K562 (cell line): ENCODE measurements around the gene TMC5. TPM values are rescaled to one million over a fixed set of nuclear protein-coding genes. Genes with fewer than 3 reads are reported as not detected.

Experiments used
- ATAC-seq: fragments of 200-7000 bp; cut with Tn5 transposase; 3 replicates; pipeline ENCODE4 v1.9.1; 2020; ENCODE audit warnings: moderate library complexity
- BruUV-seq: library from RNA; stranded (reverse); fragments of 400-500 nt; replicated peaks from 2 replicates; lab custom pipeline; 2021; lab: Mats Ljungman, UMichigan
- CTCF ChIA-PET: fragments of 300-600 bp; formaldehyde crosslinking; extraction: SDS; loops from one replicate; lab custom pipeline; 2021; ENCODE audit warnings: low intra/inter-chr PET ratio; lab: Yijun Ruan, JAX
- POLR2A ChIA-PET: fragments of 300-600, 350-650 bp; sonication (Branson Sonifier 250); formaldehyde crosslinking; extraction: SDS; loops from one replicate; lab custom pipeline; 2021; ENCODE audit warnings: antibody characterized with exemption, inconsistent platforms; lab: Yijun Ruan, JAX
- DNase-seq, 4 experiments: peaks; one replicate each; pipeline versions ENCODE4 v3.0.0 to v3.0.0-alpha.2; 2011 to 2018; ENCODE audit warnings: low spot score in 3 of 4, mixed read lengths in 3 of 4; ENCODE audit errors: extremely low read depth in 1 of 4
- FAIRE-seq: peaks from 2 replicates; lab custom pipeline; 2011; peaks lifted over from hg19 to GRCh38; lab: Jason Lieb, UNC
- H2AFZ ChIP-seq: 2 replicates; pipeline ENCODE4 v1.6.0; 2011; ENCODE audit warnings: low read depth, low read length, control low read depth, inconsistent platforms
- H3K27ac ChIP-seq: fragments of 200-600 bp; 3 replicates; pipeline ENCODE4 v1.8.0; 2011; ENCODE audit warnings: low read depth, mild to moderate bottlenecking, control low read depth, inconsistent platforms, low read length, moderate library complexity, mixed read lengths; ENCODE audit errors: extremely low read depth
- H3K27me3 ChIP-seq, 2 experiments: fragments of 300-600 bp in 1 of 2; 2 replicates in 1 of 2; 3 replicates in 1 of 2; pipeline versions ENCODE4 v1.6.0 to v1.8.0; 2011; ENCODE audit warnings: inconsistent platforms in 2 of 2, low read length in 2 of 2, mild to moderate bottlenecking in 1 of 2, mixed read lengths in 1 of 2, moderate library complexity in 1 of 2; ENCODE audit not compliant: control insufficient read depth in 2 of 2, insufficient read depth in 2 of 2
- H3K36me3 ChIP-seq: fragments of 300-600 bp; 3 replicates; pipeline ENCODE4 v1.8.0; 2011; ENCODE audit warnings: mild to moderate bottlenecking, low read length, inconsistent platforms; ENCODE audit not compliant: control insufficient read depth, insufficient read depth
- H3K4me1 ChIP-seq, 2 experiments: fragments of 200-600 bp in 1 of 2; replicated peaks in 1 of 2; 2 replicates in 1 of 2; 3 replicates in 1 of 2; pipeline versions ENCODE4 v1.5.1 to v1.8.0; 2011; ENCODE audit warnings: inconsistent platforms in 2 of 2, low read length in 2 of 2, mild to moderate bottlenecking in 1 of 2, mixed read lengths in 1 of 2, moderate library complexity in 1 of 2; ENCODE audit not compliant: control insufficient read depth in 2 of 2, insufficient read depth in 2 of 2
- H3K4me2 ChIP-seq: 2 replicates; pipeline ENCODE4 v1.6.1; 2011; ENCODE audit warnings: low read length, control low read depth, inconsistent platforms, mixed read lengths; ENCODE audit not compliant: insufficient read depth
- H3K4me3 ChIP-seq: fragments of 200-600 bp; sonication (generic), shearing (Covaris generic); 2 replicates; pipeline ENCODE4 v1.5.1; 2016; ENCODE audit warnings: control low read depth, inconsistent platforms
- H3K79me2 ChIP-seq: fragments of 200-600 bp; 3 replicates; pipeline ENCODE4 v1.8.0; 2011; ENCODE audit warnings: low read length, inconsistent platforms; ENCODE audit not compliant: control insufficient read depth, insufficient read depth
- H3K9ac ChIP-seq, 2 experiments: 2 replicates each; pipeline versions ENCODE4 v1.6.0 to v1.6.1; 2011; ENCODE audit warnings: low read depth in 2 of 2, low read length in 2 of 2, control low read depth in 1 of 2, inconsistent platforms in 1 of 2, mild to moderate bottlenecking in 1 of 2, mixed read lengths in 1 of 2; ENCODE audit not compliant: insufficient read depth in 1 of 2
- H3K9me1 ChIP-seq: one replicate; pipeline ENCODE4 v1.6.0; 2011; ENCODE audit warnings: inconsistent platforms, mild to moderate bottlenecking, low read length, moderate library complexity; ENCODE audit not compliant: control insufficient read depth, insufficient read depth
- H3K9me3 ChIP-seq: replicated peaks from 2 replicates; pipeline ENCODE4 v1.5.1; 2011; ENCODE audit warnings: low read depth, low read length, inconsistent platforms; ENCODE audit not compliant: control insufficient read depth, insufficient read depth
- H4K20me1 ChIP-seq: replicated peaks from 2 replicates; pipeline ENCODE4 v1.6.1; 2011; ENCODE audit warnings: low read length, inconsistent platforms, mixed read lengths; ENCODE audit not compliant: control insufficient read depth, insufficient read depth
- ATF3 ChIP-seq, 2 experiments: fragments of 450-650 bp in 1 of 2; sonication (generic) in 1 of 2; formaldehyde crosslinking in 1 of 2; IDR thresholded peaks in 1 of 2; conservative IDR thresholded peaks in 1 of 2; 2 replicates each; pipeline versions ENCODE4 v1.6.1 to v1.8.1; 2016 to 2023; ENCODE audit warnings: mild to moderate bottlenecking in 2 of 2, moderate library complexity in 2 of 2, inconsistent platforms in 1 of 2, missing genetic modification reagents in 1 of 2
- C11orf30 ChIP-seq: fragments of 450-650 bp; IDR thresholded peaks from 2 replicates; pipeline ENCODE4 v1.6.1; 2016; ENCODE audit warnings: low read depth, mild to moderate bottlenecking
- CAMTA2 ChIP-seq: fragments of 250-450 bp; sonication (Bioruptor Pico); conservative IDR thresholded peaks from 2 replicates; pipeline ENCODE4 v1.5.1; 2022
- CEBPG ChIP-seq, 3 experiments: fragments of 200-800 bp in 1 of 3; sonication (Bioruptor generic) in 1 of 3; sonication (generic) in 1 of 3; formaldehyde crosslinking in 1 of 3; IDR thresholded peaks in 2 of 3; conservative IDR thresholded peaks in 1 of 3; 2 replicates each; pipeline versions ENCODE4 v1.6.1 to v1.8.0; 2016 to 2022; ENCODE audit warnings: missing compliant biosample characterization in 2 of 3, missing genetic modification characterization in 2 of 3, mild to moderate bottlenecking in 1 of 3, missing genetic modification reagents in 1 of 3
- MAFF ChIP-seq: IDR thresholded peaks from 2 replicates; pipeline ENCODE4 v1.6.1; 2012; ENCODE audit warnings: low read length, improper control_type of control experiment
- MEF2D ChIP-seq: conservative IDR thresholded peaks from 2 replicates; pipeline ENCODE4 v1.6.1; 2016; ENCODE audit warnings: low read depth, missing genetic modification characterization, missing compliant biosample characterization
- NFIC ChIP-seq: fragments of 450-650 bp; IDR thresholded peaks from 2 replicates; pipeline ENCODE4 v1.6.1; 2017; ENCODE audit warnings: mild to moderate bottlenecking, inconsistent platforms
- ZNF354B ChIP-seq: fragments of 250-450 bp; sonication (Bioruptor Pico); IDR thresholded peaks from 2 replicates; pipeline ENCODE4 v1.4.0; 2020
- ZNF583 ChIP-seq: fragments of 250-450 bp; sonication (Bioruptor Pico); IDR thresholded peaks from 2 replicates; pipeline ENCODE4 v1.4.0; 2020
- ZNF766 ChIP-seq: fragments of 200-800 bp; sonication (Bioruptor generic); conservative IDR thresholded peaks from 2 replicates; pipeline ENCODE4 v1.6.1; 2016; ENCODE audit warnings: missing genetic modification characterization, missing compliant biosample characterization
- WGBS: fragments of 100-300 bp; shearing (Covaris generic); methylation state at CpG from one replicate; pipeline ENCODE4 v1.1.6; 2016; ENCODE audit warnings: low coverage, mixed read lengths; ENCODE audit not compliant: insufficient coverage; ENCODE audit errors: missing lambda C conversion rate; 5-methylcytosine and 5-hydroxymethylcytosine counted together
- in situ Hi-C: fragments of 300-500 bp; cut with MboI; formaldehyde crosslinking; loops from 4 replicates; pipeline ENCODE4 v1.15.0; 2018; ENCODE audit warnings: inconsistent platforms, mixed read lengths
- intact Hi-C: fragments of 100-400 bp; cut with micrococcal nuclease; formaldehyde crosslinking; loops from 2 replicates; pipeline ENCODE4 v1.14.2; 2022
- polyA plus RNA-seq, 8 experiments: library from polyadenylated mRNA; depleted of rRNA in 4 of 8; stranded (reverse) in 5 of 8; unstranded in 3 of 8; fragments of >200 nt; fragmentation: Nextera tagmentation in 2 of 8; fragmentation: Illumina TruSeq in 1 of 8; extraction: Ambion mirVana in 2 of 8; extraction: Trizol in 1 of 8; gene quantifications; 2 replicates each; pipeline versions ENCODE4 v1.2.1 to v1.2.3, GENCODE V29; 2011 to 2014; ENCODE audit warnings: inconsistent platforms in 1 of 8, missing spikeins in 1 of 8
- total RNA-seq, 7 experiments: library from RNA; depleted of rRNA in 6 of 7; stranded (reverse); fragments of >200 nt in 6 of 7; fragmentation: Illumina TruSeq in 2 of 7; extraction: Trizol in 2 of 7; gene quantifications; 2 replicates each; pipeline versions ENCODE4 v1.2.1 to v1.2.3, GENCODE V29; 2011 to 2021; ENCODE audit warnings: low replicate concordance in 1 of 7
- TF ChIP-seq, protein P1 (sequence below): fragments of 250-450 bp; sonication (Bioruptor Pico); IDR thresholded peaks from 2 replicates; pipeline ENCODE4 v1.5.0; 2022; ENCODE audit warnings: mild to moderate bottlenecking

TMC5 gene
- total and polyA plus RNA-seq, 9 of the 15 experiments (the other 6 are each of a cell fraction or from before 2014, with no cell fraction given): 0.83 to 2.6 (median 1.6) TPM

GRCh38 chr16:19528666-19529065 lies 111.0 kb downstream of the TMC5 start:
- no peaks in the 10 kb centered on the region for H3K9me1 ChIP-seq
- peak; percentile 23 for TF ChIP-seq NFIC
- TF ChIP-seq MEF2D (tag): no peak
- TF ChIP-seq, protein P1, sequence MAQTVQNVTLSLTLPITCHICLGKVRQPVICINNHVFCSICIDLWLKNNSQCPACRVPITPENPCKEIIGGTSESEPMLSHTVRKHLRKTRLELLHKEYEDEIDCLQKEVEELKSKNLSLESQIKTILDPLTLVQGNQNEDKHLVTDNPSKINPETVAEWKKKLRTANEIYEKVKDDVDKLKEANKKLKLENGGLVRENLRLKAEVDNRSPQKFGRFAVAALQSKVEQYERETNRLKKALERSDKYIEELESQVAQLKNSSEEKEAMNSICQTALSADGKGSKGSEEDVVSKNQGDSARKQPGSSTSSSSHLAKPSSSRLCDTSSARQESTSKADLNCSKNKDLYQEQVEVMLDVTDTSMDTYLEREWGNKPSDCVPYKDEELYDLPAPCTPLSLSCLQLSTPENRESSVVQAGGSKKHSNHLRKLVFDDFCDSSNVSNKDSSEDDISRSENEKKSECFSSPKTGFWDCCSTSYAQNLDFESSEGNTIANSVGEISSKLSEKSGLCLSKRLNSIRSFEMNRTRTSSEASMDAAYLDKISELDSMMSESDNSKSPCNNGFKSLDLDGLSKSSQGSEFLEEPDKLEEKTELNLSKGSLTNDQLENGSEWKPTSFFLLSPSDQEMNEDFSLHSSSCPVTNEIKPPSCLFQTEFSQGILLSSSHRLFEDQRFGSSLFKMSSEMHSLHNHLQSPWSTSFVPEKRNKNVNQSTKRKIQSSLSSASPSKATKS (CRISPR knock-in tag): no peak
- TF ChIP-seq ZNF583 (CRISPR knock-in tag): no peak
- no peak for TF ChIP-seq ZNF354B
- no peak for TF ChIP-seq CAMTA2
- TF ChIP-seq CEBPG (CRISPR knock-in tag; IDR thresholded peaks at IDR 0.05): no peak
- TF ChIP-seq CEBPG (tag; conservative IDR thresholded peaks at IDR 0.05 in 1 of 2, IDR thresholded peaks at IDR 0.05 in 1 of 2): 0 out of 4 replicates have a peak, but pooled peaks of 1 of the 2 experiments have one; percentile 20
- TF ChIP-seq C11orf30: no peak
- TF ChIP-seq MAFF: no peak
- TF ChIP-seq ZNF766 (CRISPR knock-in tag): no peak
- TF ChIP-seq ATF3 (IDR thresholded peaks at IDR 0.05): peak; percentile 74
- TF ChIP-seq ATF3 (CRISPR knock-in tag; conservative IDR thresholded peaks at IDR 0.05): no peak
- TF ChIP-seq, all 486 proteins: peak for 3
- WGBS: 96% methylated on average over 3 of the region's 3 CpGs
- H3K36me3 ChIP-seq: peaks cover 52% of the 10 kb centered on the region
- H3K4me2 ChIP-seq: no peak overlapping the region
- H3K4me3 ChIP-seq: no peak overlapping the region
- no peak for DNase-seq
- CTCF ChIA-PET: no interaction called here
- H2AFZ ChIP-seq: no peak overlapping the region
- H3K9ac ChIP-seq: no peak overlapping the region
- ATAC-seq: no peak
- in situ Hi-C loops: no loop called here
- FAIRE-seq: no peak
- no peak overlapping the region for H3K27ac ChIP-seq
- POLR2A ChIA-PET: interaction anchor here (1.1 to 1.4 kb wide), 2 partner anchors 24 to 35 kb away, joined by 3 read pairs; no protein-coding TSS in a partner anchor
- no peaks in the 10 kb centered on the region for H4K20me1 ChIP-seq
- no peaks in the 10 kb centered on the region for H3K9me3 ChIP-seq
- intact Hi-C loops: loop anchor here (10.0 kb wide), 1 partner anchor 134 kb away; no protein-coding TSS in a partner anchor
- H3K79me2 ChIP-seq: peaks cover 32% of the 10 kb centered on the region
- H3K27me3 ChIP-seq: no peaks in the 10 kb centered on the region
- H3K4me1 ChIP-seq: peaks cover 9 to 11% of the 10 kb centered on the region in 2 experiments; a peak in 3 of 5 replicates
- BruUV-seq: no TSS peak
